Aorta (tissue), 5 donors: ENCODE data around the gene OAS2. TPM values are rescaled to one million over a fixed set of nuclear protein-coding genes. Genes with fewer than 3 reads are reported as not detected.

Experiments used
- ATAC-seq: fragments of 200-7000 bp; cut with Tn5 transposase; one replicate; pipeline ENCODE4 v1.9.1; 2022; ENCODE audit warnings: moderate library complexity; ENCODE audit not compliant: low FRiP score
- DNase-seq, 2 donors: peaks; one replicate each; pipeline ENCODE4 v3.0.0-alpha.2; 2020
- H3K27ac ChIP-seq, 2 donors: one replicate each; pipeline ENCODE4 v1.5.1; 2013; ENCODE audit warnings: low read length in 2 of 2, mild to moderate bottlenecking in 2 of 2, moderate library complexity in 2 of 2, control low read depth in 1 of 2, inconsistent platforms in 1 of 2, low read depth in 1 of 2
- H3K27me3 ChIP-seq, 2 donors: one replicate each; pipeline ENCODE4 v1.6.1; 2013; ENCODE audit warnings: control low read depth in 1 of 2, low read length in 1 of 2, mild to moderate bottlenecking in 1 of 2, moderate library complexity in 1 of 2; ENCODE audit not compliant: insufficient read depth in 2 of 2, control insufficient read depth in 1 of 2
- H3K36me3 ChIP-seq, 2 donors: one replicate each; pipeline ENCODE4 v1.6.1; 2013; ENCODE audit warnings: control low read depth in 1 of 2, low read length in 1 of 2, mild to moderate bottlenecking in 1 of 2; ENCODE audit not compliant: insufficient read depth in 2 of 2, control insufficient read depth in 1 of 2
- H3K4me1 ChIP-seq, 2 donors: one replicate each; pipeline ENCODE4 v1.6.1; 2013; ENCODE audit warnings: low read length in 2 of 2, control low read depth in 1 of 2, mild to moderate bottlenecking in 1 of 2, moderate library complexity in 1 of 2; ENCODE audit not compliant: insufficient read depth in 2 of 2, control insufficient read depth in 1 of 2
- H3K4me3 ChIP-seq, 2 donors: one replicate each; pipeline ENCODE4 v1.5.1; 2013; ENCODE audit warnings: low read length in 2 of 2, control low read depth in 1 of 2, mild to moderate bottlenecking in 1 of 2
- H3K9me3 ChIP-seq: one replicate; pipeline ENCODE4 v1.6.1; 2013; ENCODE audit warnings: mild to moderate bottlenecking, low read length; ENCODE audit not compliant: control insufficient read depth
- WGBS, 2 donors: extraction: QIAGEN DNeasy Blood & Tissue Kit; methylation state at CpG; one replicate each; pipeline ENCODE4 v1.1.7; 2013; 5-methylcytosine and 5-hydroxymethylcytosine counted together
- intact Hi-C, 2 donors: fragments of 100-400 bp; cut with DNase I; formaldehyde crosslinking; loops; one replicate each; pipeline versions ENCODE4 v1.14.2 to v1.15.0; 2022
- polyA plus RNA-seq, 2 donors: library from polyadenylated mRNA; stranded (reverse); fragments of 200-250 nt; gene quantifications; one replicate each; pipeline ENCODE4 v1.2.3, GENCODE V29; 2013
- total RNA-seq, 2 donors: library from RNA; stranded (reverse); fragmentation: NEBNext Ultra II Directional; extraction: Animal tissue kit (Norgen Biotek cat#: 25700); gene quantifications; one replicate each; pipeline ENCODE4 v1.2.1, GENCODE V29; 2021
- donor health status: healthy with polysubstance abuse.
- donor health status: Bipolar disorder and iron deficiency.
- donor health status: DM: no; HTN: no; CAD: no.
- donor health status: DM: no; HTN: no; CAD: no.
- donor health status: DM: yes; HTN: yes; CAD: no.

The OAS2 gene
- total and polyA plus RNA-seq, 4 donors: 4.8 to 18.6 (median 10.4) TPM

DNA sequence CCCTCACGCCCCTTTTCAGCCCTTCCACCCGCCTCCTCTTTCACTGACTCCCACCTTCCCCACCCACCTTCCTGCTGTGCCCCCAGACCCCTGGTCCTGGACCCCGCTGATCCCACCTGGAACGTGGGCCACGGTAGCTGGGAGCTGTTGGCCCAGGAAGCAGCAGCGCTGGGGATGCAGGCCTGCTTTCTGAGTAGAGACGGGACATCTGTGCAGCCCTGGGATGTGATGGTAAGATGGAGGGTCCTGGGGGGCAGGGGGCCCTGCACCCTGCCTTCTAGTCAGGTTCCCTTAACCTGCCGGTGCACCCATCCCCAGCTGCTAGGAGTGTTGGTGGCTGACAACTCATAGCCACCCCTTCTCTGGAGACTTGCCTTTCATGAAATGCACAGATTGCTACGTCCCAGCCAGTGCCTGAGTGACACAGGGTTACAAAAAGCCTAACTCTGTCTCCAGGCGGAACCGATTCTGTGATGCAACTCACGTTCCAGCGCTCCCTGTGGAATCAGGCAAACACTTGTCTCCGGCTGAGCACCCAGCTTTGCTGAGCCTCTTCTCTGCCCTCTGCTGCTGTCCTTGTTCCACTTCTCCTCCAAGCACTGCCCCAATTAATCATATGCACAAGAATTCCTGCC is 15.0 kb upstream of the OAS2 start:
- H3K27ac ChIP-seq: no peak overlapping the region
- DNase-seq (no peak), ATAC-seq (no peak)
- WGBS, 2 donors: 90 to 91% methylated on average over 14 of the region's 14 CpGs
- no peaks in the 10 kb centered on the region for H3K27me3 ChIP-seq
- no peak overlapping the region for H3K4me3 ChIP-seq
- no peaks in the 10 kb centered on the region for H3K4me1 ChIP-seq
- peaks cover 4% of the 10 kb centered on the region for H3K9me3 ChIP-seq
- intact Hi-C loops: no loop called here
- peaks cover 0 to 4% of the 10 kb centered on the region in 2 donors for H3K36me3 ChIP-seq

DNA sequence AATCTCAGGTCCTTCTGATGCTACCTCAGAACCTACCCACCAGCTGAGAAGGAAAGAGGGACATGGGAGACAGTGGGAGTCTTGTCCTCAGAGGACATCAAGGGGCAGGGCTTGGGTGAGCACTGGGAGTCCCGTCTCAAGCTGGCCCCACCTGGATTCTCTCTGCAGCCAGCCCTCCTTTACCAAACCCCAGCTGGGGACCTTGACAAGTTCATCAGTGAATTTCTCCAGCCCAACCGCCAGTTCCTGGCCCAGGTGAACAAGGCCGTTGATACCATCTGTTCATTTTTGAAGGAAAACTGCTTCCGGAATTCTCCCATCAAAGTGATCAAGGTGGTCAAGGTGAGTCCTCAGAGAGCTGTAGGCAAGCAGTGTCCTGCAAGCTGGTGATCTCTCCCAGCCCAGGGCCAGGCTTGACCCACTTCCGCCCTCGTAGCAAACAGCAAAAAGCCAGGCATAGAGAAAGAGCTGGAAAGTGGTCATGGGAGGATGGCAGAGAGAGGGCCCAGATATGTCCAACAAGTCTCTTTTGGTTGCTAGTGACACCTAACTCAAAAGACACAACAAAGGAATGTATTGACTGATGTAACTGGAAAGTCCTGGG is 14.2 kb upstream of the OAS2 start:
- 83 to 96% methylated on average over 6 of the region's 6 CpGs for WGBS, 2 donors
- no peaks in the 10 kb centered on the region for H3K4me1 ChIP-seq
- no peaks in the 10 kb centered on the region for H3K27me3 ChIP-seq
- H3K27ac ChIP-seq: no peak overlapping the region
- DNase-seq: no peak
- peaks cover 0 to 4% of the 10 kb centered on the region in 2 donors for H3K36me3 ChIP-seq
- H3K9me3 ChIP-seq: peaks cover under 1% of the 10 kb centered on the region
- intact Hi-C loops: no loop called here
- no peak overlapping the region for H3K4me3 ChIP-seq
- ATAC-seq: no peak

DNA sequence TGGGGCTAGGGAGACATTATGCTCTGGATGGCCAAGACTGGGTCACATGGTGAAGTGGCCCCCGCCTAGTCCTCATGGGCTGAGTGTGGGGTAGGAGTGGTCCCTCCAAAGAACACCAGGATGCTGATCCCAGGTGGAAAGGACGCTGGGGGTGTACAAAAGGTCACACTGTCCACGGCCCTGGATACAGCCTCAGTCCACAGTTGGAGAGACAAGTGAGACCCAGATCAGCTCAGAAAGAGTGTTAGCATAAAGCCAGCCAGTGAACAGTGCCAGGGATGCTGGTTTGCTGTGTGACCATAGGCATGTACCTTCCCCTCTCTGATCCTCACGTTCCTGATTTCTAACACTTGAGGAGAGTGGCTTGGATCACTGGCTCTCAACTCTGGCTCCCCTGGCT is 13.4 kb upstream of the OAS2 start:
- no peak overlapping the region for H3K4me3 ChIP-seq
- intact Hi-C loops: no loop called here
- no peaks in the 10 kb centered on the region for H3K9me3 ChIP-seq
- H3K4me1 ChIP-seq: no peaks in the 10 kb centered on the region
- H3K27me3 ChIP-seq: no peaks in the 10 kb centered on the region
- peaks cover 0 to 4% of the 10 kb centered on the region in 2 donors for H3K36me3 ChIP-seq
- DNase-seq: no peak
- 89 to 90% methylated on average over 4 of the region's 4 CpGs for WGBS, 2 donors
- no peak overlapping the region for H3K27ac ChIP-seq
- ATAC-seq: no peak

DNA sequence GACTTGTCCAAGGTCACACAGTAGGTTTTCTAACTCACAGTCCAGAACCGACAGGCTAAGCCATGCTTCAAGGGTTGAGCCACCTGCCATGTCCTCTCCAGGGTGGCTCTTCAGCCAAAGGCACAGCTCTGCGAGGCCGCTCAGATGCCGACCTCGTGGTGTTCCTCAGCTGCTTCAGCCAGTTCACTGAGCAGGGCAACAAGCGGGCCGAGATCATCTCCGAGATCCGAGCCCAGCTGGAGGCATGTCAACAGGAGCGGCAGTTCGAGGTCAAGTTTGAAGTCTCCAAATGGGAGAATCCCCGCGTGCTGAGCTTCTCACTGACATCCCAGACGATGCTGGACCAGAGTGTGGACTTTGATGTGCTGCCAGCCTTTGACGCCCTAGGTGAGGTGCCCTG is 12.7 kb upstream of the OAS2 start:
- no peaks in the 10 kb centered on the region for H3K4me1 ChIP-seq
- intact Hi-C loops: no loop called here
- no peaks in the 10 kb centered on the region for H3K9me3 ChIP-seq
- 88 to 92% methylated on average over 15 of the region's 15 CpGs for WGBS, 2 donors
- DNase-seq (no peak), ATAC-seq (no peak)
- H3K36me3 ChIP-seq: peaks cover 0 to 4% of the 10 kb centered on the region in 2 donors
- no peak overlapping the region for H3K4me3 ChIP-seq
- no peaks in the 10 kb centered on the region for H3K27me3 ChIP-seq
- H3K27ac ChIP-seq: no peak overlapping the region

DNA sequence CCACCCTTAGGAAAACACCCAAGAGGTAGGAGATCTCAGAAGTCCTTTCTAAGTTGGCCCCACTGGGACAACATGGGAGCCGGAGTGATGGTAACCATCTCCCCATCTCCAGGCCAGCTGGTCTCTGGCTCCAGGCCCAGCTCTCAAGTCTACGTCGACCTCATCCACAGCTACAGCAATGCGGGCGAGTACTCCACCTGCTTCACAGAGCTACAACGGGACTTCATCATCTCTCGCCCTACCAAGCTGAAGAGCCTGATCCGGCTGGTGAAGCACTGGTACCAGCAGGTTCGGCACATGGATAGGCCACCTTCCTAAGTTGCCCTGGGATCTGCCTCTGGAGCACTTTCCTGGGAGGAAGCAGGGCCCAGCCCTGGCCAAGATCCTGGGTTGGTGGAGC is 11.0 kb upstream of the OAS2 start:
- Histone ChIP-seq H3K36me3 (no peaks in the 10 kb centered on the region), H3K27ac (no peak overlapping the region), H3K4me1 (no peaks in the 10 kb centered on the region), H3K27me3 (no peaks in the 10 kb centered on the region), H3K9me3 (no peaks in the 10 kb centered on the region), H3K4me3 (no peak overlapping the region)
- intact Hi-C loops: no loop called here
- DNase-seq: no peak
- ATAC-seq: no peak
- WGBS, 2 donors: 91 to 94% methylated on average over 9 of the region's 9 CpGs

DNA sequence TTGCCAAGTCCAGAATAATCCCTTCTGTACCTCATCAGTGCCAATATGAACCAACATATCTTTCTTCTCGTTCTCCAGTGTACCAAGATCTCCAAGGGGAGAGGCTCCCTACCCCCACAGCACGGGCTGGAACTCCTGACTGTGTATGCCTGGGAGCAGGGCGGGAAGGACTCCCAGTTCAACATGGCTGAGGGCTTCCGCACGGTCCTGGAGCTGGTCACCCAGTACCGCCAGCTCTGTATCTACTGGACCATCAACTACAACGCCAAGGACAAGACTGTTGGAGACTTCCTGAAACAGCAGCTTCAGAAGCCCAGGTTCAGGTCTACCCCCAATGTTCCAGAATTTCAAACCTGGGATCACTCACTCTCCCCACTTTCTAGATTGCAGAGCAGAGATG is 10.5 kb upstream of the OAS2 start:
- Histone ChIP-seq H3K4me3 (no peak overlapping the region), H3K36me3 (no peaks in the 10 kb centered on the region), H3K9me3 (no peaks in the 10 kb centered on the region), H3K27ac (no peak overlapping the region), H3K27me3 (no peaks in the 10 kb centered on the region), H3K4me1 (no peaks in the 10 kb centered on the region)
- DNase-seq (no peak), ATAC-seq (no peak)
- WGBS, 2 donors: 91 to 92% methylated on average over 7 of the region's 7 CpGs
- intact Hi-C loops: no loop called here

DNA sequence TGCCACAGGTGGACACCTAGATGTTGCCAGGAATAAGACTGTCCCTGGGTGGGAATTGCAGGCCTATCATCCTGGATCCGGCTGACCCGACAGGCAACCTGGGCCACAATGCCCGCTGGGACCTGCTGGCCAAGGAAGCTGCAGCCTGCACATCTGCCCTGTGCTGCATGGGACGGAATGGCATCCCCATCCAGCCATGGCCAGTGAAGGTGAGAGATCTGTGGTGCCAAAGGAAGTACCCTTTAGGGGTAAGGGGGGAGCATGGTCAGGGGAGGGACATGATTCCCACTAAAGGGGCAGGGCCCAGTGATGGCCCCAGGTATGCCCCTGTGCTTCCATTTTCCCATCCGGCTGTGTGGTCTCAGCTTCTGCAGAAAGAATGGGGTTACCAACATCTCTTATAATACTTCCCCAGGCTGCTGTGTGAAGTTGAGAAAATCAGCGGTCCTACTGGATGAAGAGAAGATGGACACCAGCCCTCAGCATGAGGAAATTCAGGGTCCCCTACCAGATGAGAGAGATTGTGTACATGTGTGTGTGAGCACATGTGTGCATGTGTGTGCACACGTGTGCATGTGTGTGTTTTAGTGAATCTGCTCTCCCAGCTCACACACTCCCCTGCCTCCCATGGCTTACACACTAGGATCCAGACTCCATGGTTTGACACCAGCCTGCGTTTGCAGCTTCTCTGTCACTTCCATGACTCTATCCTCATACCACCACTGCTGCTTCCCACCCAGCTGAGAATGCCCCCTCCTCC is 8.6 kb upstream of the OAS2 start:
- Histone ChIP-seq H3K27ac (no peak overlapping the region), H3K27me3 (no peaks in the 10 kb centered on the region), H3K36me3 (no peaks in the 10 kb centered on the region), H3K9me3 (no peaks in the 10 kb centered on the region), H3K4me3 (no peak overlapping the region), H3K4me1 (no peaks in the 10 kb centered on the region)
- ATAC-seq: no peak
- intact Hi-C loops: no loop called here
- no peak for DNase-seq
- 95 to 96% methylated on average over 8 of the region's 8 CpGs for WGBS, 2 donors

DNA sequence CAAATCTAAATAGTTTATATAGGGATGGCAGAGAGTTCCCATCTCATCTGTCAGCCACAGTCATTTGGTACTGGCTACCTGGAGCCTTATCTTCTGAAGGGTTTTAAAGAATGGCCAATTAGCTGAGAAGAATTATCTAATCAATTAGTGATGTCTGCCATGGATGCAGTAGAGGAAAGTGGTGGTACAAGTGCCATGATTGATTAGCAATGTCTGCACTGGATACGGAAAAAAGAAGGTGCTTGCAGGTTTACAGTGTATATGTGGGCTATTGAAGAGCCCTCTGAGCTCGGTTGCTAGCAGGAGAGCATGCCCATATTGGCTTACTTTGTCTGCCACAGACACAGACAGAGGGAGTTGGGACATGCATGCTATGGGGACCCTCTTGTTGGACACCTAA is 7.9 kb upstream of the OAS2 start:
- H3K27ac ChIP-seq: no peak overlapping the region
- WGBS, 2 donors: 83 to 91% methylated on average over 2 of the region's 2 CpGs
- H3K9me3 ChIP-seq: no peaks in the 10 kb centered on the region
- ATAC-seq (no peak), DNase-seq (no peak)
- H3K4me1 ChIP-seq: no peaks in the 10 kb centered on the region
- H3K4me3 ChIP-seq: no peak overlapping the region
- intact Hi-C loops: no loop called here
- no peaks in the 10 kb centered on the region for H3K36me3 ChIP-seq
- H3K27me3 ChIP-seq: no peaks in the 10 kb centered on the region

DNA sequence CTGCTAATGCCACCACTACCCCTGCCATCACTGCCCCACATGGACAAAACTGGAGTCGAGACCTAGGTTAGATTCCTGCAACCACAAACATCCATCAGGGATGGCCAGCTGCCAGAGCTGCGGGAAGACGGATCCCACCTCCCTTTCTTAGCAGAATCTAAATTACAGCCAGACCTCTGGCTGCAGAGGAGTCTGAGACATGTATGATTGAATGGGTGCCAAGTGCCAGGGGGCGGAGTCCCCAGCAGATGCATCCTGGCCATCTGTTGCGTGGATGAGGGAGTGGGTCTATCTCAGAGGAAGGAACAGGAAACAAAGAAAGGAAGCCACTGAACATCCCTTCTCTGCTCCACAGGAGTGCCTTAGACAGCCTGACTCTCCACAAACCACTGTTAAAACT is 7.1 kb upstream of the OAS2 start:
- 74 to 76% methylated on average over 5 of the region's 5 CpGs for WGBS, 2 donors
- H3K4me1 ChIP-seq: no peaks in the 10 kb centered on the region
- no peaks in the 10 kb centered on the region for H3K27me3 ChIP-seq
- no peak overlapping the region for H3K27ac ChIP-seq
- no peak for DNase-seq
- no peak for ATAC-seq
- intact Hi-C loops: no loop called here
- H3K4me3 ChIP-seq: no peak overlapping the region
- no peaks in the 10 kb centered on the region for H3K36me3 ChIP-seq
- H3K9me3 ChIP-seq: no peaks in the 10 kb centered on the region
